ENCODE data around the gene REEP6. TPM values are rescaled to one million over a fixed set of nuclear protein-coding genes. Genes with fewer than 3 reads are reported as not detected.

REEP6 gene
- total and polyA plus RNA-seq, 4 donors, result 3.3 to 13.3 (median 8.8) TPM

DNA sequence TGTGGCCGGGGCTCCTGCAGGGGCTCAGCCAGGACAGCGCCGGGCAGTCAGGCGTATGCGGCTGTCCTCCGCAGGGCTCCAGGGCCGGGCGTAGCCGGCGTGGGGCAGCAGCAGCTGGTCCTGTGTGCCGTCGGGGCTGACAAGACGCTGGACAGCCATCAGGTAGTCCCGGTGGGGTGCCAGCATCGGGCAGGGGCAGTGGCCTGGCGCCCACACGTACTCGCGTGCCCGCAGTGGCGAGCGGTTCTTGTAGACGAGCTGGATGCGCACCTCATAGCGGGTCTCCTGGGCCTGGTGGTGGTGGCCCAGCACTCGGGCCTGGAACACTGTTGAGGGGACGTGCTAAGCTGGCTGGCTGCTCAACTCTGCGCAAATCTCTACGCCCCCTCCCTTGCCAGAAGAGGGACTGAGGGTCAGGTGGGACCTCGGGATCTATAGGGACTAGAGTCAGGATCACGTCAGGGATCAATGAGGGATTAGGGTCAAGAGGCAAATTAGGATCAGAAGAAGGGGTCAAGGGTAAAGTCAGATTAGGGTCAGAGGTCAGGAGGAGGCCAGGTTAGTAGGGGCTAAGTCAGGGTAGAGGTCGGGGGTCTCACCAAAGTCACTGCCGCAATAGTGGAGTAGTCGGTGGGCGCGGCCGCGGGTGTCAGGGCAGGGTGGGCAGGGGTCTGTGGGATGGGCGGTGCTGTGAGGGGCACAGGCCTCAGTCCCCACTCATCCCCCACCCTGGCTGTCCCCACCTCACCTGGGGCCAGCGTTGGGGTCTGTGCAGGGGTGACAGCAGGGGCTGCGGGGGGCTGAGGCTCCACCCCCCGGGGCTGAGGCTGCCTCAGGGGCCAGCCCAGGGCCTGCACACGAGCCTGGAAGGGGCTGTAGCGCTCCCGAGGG, 15.3 kb downstream of the REEP6 start:
- 84% methylated on average over 44 of the region's 45 CpGs for WGBS (ENCODE audit: insufficient coverage)
- H3K4me1 ChIP-seq (ENCODE audit: control insufficient read depth, insufficient read depth, low read length), result peaks cover 40% of the 10 kb centered on the region
- no peak for DNase-seq (ENCODE audit: low read depth in 4 of 6, low spot score in 6 of 6)
- no peak overlapping the region for H3K27ac ChIP-seq (ENCODE audit: low read depth, low read length)
- H3K27me3 ChIP-seq (ENCODE audit: control insufficient read depth, insufficient read depth, low read length), result peaks cover 34% of the 10 kb centered on the region
- H3K4me3 ChIP-seq (ENCODE audit: low read depth, low read length), result no peak overlapping the region
- no peaks in the 10 kb centered on the region for H3K9me3 ChIP-seq (ENCODE audit: control insufficient read depth, insufficient read depth, low read length)
- no peaks in the 10 kb centered on the region for H3K36me3 ChIP-seq (ENCODE audit: control insufficient read depth, insufficient read depth, low read length)

DNA sequence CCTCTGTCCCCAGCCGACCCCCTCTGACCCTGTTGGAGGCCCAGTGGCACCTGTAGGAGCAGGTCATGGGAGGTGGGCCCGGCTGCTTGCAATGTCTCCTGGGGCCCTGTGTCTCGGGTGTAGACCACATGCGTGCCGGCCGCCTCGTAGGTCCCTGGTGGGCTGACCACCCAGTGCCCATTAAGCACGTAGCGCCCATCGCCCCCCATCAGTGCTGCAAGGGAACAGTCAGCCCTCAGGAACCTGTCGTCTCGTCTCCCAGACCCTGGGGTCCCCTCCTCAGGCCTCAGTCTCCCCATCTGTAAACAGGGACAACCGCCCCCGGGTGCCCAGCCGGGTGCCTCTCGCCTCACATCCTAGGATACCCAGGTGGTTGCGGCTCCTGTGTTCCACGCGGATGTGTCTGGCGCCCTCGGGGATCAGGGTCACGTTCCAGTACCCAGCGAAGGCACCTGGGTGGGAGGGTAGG, 16.2 kb downstream of the REEP6 start:
- Histone ChIP-seq H3K27me3 (ENCODE audit: control insufficient read depth, insufficient read depth, low read length) (peaks cover 44% of the 10 kb centered on the region), H3K4me3 (ENCODE audit: low read depth, low read length) (no peak overlapping the region), H3K36me3 (ENCODE audit: control insufficient read depth, insufficient read depth, low read length) (peaks cover 2% of the 10 kb centered on the region), H3K4me1 (ENCODE audit: control insufficient read depth, insufficient read depth, low read length) (peaks cover 40% of the 10 kb centered on the region), H3K9me3 (ENCODE audit: control insufficient read depth, insufficient read depth, low read length) (no peaks in the 10 kb centered on the region), H3K27ac (ENCODE audit: low read depth, low read length) (peak overlapping the region; percentile 96)
- 66% methylated on average over 19 of the region's 23 CpGs for WGBS (ENCODE audit: insufficient coverage)
- DNase-seq (ENCODE audit: low read depth in 4 of 6, low spot score in 6 of 6), result no peak

DNA sequence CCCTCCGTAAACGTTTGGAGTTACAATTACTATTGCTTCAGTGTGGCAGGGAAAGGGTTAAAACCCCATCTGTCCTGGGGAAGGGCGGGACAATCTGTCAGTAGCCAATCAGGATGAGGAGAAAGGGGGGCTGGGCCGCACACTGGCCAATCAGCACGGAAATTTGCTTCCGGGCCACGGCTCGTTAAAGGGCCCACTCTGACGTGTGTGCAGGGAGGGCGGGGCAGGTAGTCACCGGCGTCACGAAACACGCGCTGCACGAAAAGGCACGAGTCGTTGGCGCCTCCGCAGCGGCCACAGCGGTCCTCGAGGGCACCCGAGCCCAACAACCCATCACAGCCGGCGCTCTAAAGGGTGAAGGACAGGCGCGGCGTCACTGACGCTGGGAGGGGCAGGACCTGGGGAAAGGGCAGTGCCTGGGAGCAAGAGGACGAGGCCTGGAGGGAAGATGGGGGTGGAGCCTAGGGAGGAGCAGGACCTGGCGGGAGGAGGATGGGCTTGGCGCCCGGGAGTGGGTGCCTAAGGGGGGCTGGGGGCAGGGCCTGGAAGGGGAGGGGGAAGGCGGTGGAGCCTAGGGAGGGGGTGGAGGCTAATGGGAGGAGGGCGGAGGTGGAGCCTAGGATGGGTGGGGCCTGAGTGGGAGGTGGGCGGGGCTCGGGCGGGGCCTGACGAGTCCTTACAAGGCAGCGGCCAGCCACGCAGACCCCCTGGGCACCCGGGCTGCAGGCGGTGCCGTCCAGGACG, 17.0 kb downstream of the REEP6 start:
- peaks cover 2% of the 10 kb centered on the region for H3K36me3 ChIP-seq (ENCODE audit: control insufficient read depth, insufficient read depth, low read length)
- peak overlapping the region; percentile 96 for H3K27ac ChIP-seq (ENCODE audit: low read depth, low read length)
- H3K4me1 ChIP-seq (ENCODE audit: control insufficient read depth, insufficient read depth, low read length), result peaks cover 40% of the 10 kb centered on the region
- H3K4me3 ChIP-seq (ENCODE audit: low read depth, low read length), result peak overlapping the region; percentile 65
- 0% methylated on average over 39 of the region's 46 CpGs for WGBS (ENCODE audit: insufficient coverage)
- peaks cover 44% of the 10 kb centered on the region for H3K27me3 ChIP-seq (ENCODE audit: control insufficient read depth, insufficient read depth, low read length)
- no peaks in the 10 kb centered on the region for H3K9me3 ChIP-seq (ENCODE audit: control insufficient read depth, insufficient read depth, low read length)
- peak; percentile 92 to 99 (median 94) for DNase-seq (ENCODE audit: low read depth in 4 of 6, low spot score in 6 of 6)

GRCh38 chr19:1508507-1508856, 17.5 kb downstream of the REEP6 start:
- 34% methylated on average over 10 of the region's 12 CpGs for WGBS (ENCODE audit: insufficient coverage)
- peaks cover 2% of the 10 kb centered on the region for H3K36me3 ChIP-seq (ENCODE audit: control insufficient read depth, insufficient read depth, low read length)
- H3K4me3 ChIP-seq (ENCODE audit: low read depth, low read length), result peak overlapping the region; percentile 19
- DNase-seq (ENCODE audit: low read depth in 4 of 6, low spot score in 6 of 6), result no peak
- peaks cover 35% of the 10 kb centered on the region for H3K4me1 ChIP-seq (ENCODE audit: control insufficient read depth, insufficient read depth, low read length)
- peaks cover 42% of the 10 kb centered on the region for H3K27me3 ChIP-seq (ENCODE audit: control insufficient read depth, insufficient read depth, low read length)
- no peaks in the 10 kb centered on the region for H3K9me3 ChIP-seq (ENCODE audit: control insufficient read depth, insufficient read depth, low read length)
- peak overlapping the region; percentile 42 for H3K27ac ChIP-seq (ENCODE audit: low read depth, low read length)

DNA sequence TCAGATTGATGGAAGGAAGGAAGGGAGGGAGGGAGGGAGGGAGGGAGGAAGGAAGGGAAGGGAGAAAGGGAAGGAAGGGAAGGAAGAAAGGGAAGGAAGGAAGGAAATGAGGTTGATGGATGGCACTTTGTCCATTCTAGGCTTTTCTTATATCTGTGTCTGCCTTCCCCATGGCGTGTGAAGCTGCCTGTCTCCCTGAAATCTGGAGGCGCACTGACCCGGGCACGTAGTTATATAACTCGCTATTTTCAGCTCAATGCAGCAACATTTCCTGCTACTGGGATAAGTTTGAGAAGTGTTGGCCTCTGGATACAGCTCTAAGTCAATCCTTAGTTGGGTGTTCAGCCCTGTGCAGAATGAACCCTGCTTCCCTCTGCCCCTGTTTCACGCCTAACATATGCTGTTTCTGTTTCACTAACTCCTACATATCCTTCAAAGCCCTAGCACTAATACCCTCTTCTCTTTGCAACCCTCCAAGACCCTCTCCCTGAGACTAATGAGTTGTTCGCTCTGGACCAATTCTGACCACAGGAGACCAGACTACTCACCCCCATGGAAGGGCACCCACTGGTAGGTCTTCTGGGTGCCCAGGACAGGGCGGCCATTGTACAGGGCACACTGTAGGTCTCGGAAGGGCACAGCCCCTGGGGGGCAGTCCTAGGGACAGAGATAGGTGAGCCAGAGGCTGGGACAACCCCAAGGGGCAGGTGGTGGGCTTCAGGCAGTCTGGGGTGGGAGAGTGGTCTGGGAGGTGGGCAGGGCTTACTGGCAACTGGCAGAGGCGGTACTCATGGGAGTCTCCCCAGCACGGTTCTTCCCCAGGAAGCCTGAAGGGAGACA, 18.8 kb downstream of the REEP6 start:
- Histone ChIP-seq H3K4me1 (ENCODE audit: control insufficient read depth, insufficient read depth, low read length) (peaks cover 29% of the 10 kb centered on the region), H3K4me3 (ENCODE audit: low read depth, low read length) (no peak overlapping the region), H3K27me3 (ENCODE audit: control insufficient read depth, insufficient read depth, low read length) (peaks cover 44% of the 10 kb centered on the region), H3K9me3 (ENCODE audit: control insufficient read depth, insufficient read depth, low read length) (no peaks in the 10 kb centered on the region), H3K27ac (ENCODE audit: low read depth, low read length) (no peak overlapping the region), H3K36me3 (ENCODE audit: control insufficient read depth, insufficient read depth, low read length) (peaks cover 2% of the 10 kb centered on the region)
- DNase-seq (ENCODE audit: low read depth in 4 of 6, low spot score in 6 of 6), result no peak
- WGBS (ENCODE audit: insufficient coverage), result 82% methylated on average over 6 of the region's 11 CpGs

DNA sequence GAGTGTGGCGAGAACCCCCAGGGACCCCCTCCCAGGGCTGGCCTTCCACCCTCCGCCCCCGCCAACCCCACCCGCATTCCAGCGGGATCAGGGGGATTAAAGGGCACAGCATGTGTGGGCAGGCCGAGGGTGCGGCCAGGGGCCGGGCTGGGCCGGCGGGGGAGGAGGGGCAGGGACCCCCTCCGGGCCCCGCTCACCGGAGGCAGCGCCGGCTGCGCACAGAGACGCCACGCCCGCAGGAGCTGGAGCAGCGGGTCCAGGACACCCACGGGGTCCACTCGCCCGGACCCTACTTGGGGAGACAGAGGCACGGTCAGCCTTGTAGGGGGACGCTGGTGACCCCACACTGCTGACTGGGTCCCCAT, 19.4 kb downstream of the REEP6 start:
- WGBS (ENCODE audit: insufficient coverage), result 17% methylated on average over 20 of the region's 25 CpGs
- no peak overlapping the region for H3K27ac ChIP-seq (ENCODE audit: low read depth, low read length)
- H3K36me3 ChIP-seq (ENCODE audit: control insufficient read depth, insufficient read depth, low read length), result peaks cover 2% of the 10 kb centered on the region
- peaks cover 29% of the 10 kb centered on the region for H3K4me1 ChIP-seq (ENCODE audit: control insufficient read depth, insufficient read depth, low read length)
- no peaks in the 10 kb centered on the region for H3K9me3 ChIP-seq (ENCODE audit: control insufficient read depth, insufficient read depth, low read length)
- H3K27me3 ChIP-seq (ENCODE audit: control insufficient read depth, insufficient read depth, low read length), result peaks cover 47% of the 10 kb centered on the region
- no peak overlapping the region for H3K4me3 ChIP-seq (ENCODE audit: low read depth, low read length)
- no peak for DNase-seq (ENCODE audit: low read depth in 4 of 6, low spot score in 6 of 6)

- H3K4me1 ChIP-seq (ENCODE audit: control insufficient read depth, insufficient read depth, low read length), result peaks cover 29% of the 10 kb centered on the region
- H3K27ac ChIP-seq (ENCODE audit: low read depth, low read length), result no peak overlapping the region
- no peaks in the 10 kb centered on the region for H3K9me3 ChIP-seq (ENCODE audit: control insufficient read depth, insufficient read depth, low read length)
- H3K27me3 ChIP-seq (ENCODE audit: control insufficient read depth, insufficient read depth, low read length), result peaks cover 45% of the 10 kb centered on the region
- WGBS (ENCODE audit: insufficient coverage), result 48% methylated on average over 8 of the region's 9 CpGs
- DNase-seq (ENCODE audit: low read depth in 4 of 6, low spot score in 6 of 6), result no peak
- H3K4me3 ChIP-seq (ENCODE audit: low read depth, low read length), result no peak overlapping the region
- peaks cover 2% of the 10 kb centered on the region for H3K36me3 ChIP-seq (ENCODE audit: control insufficient read depth, insufficient read depth, low read length)
Observed at GRCh38 chr19:1510807-1511206, 19.8 kb downstream of the REEP6 start.

- H3K4me1 ChIP-seq (ENCODE audit: control insufficient read depth, insufficient read depth, low read length), result peaks cover 29% of the 10 kb centered on the region
- no peak overlapping the region for H3K27ac ChIP-seq (ENCODE audit: low read depth, low read length)
- H3K36me3 ChIP-seq (ENCODE audit: control insufficient read depth, insufficient read depth, low read length), result peaks cover 2% of the 10 kb centered on the region
- no peak overlapping the region for H3K4me3 ChIP-seq (ENCODE audit: low read depth, low read length)
- DNase-seq (ENCODE audit: low read depth in 4 of 6, low spot score in 6 of 6), result no peak
- H3K9me3 ChIP-seq (ENCODE audit: control insufficient read depth, insufficient read depth, low read length), result no peaks in the 10 kb centered on the region
- WGBS (ENCODE audit: insufficient coverage), result 54% methylated on average over 19 of the region's 22 CpGs
- peaks cover 45% of the 10 kb centered on the region for H3K27me3 ChIP-seq (ENCODE audit: control insufficient read depth, insufficient read depth, low read length)
Observed at GRCh38 chr19:1511318-1512317, 20.6 kb downstream of the REEP6 start.

Data from spinal cord (tissue), 10 donors.